Nephron (organoid): ENCODE data around the gene NTRK2.

ENCODE experiments used
- H3K27ac Mint-ChIP-seq, 3 experiments: 2 replicates each; pipeline ENCODE4 v1.8.0; 2020; ENCODE audit warnings: mixed read lengths in 3 of 3, mild to moderate bottlenecking in 2 of 3, moderate library complexity in 1 of 3
- H3K27me3 Mint-ChIP-seq: 2 replicates; pipeline ENCODE4 v1.8.0; 2021; ENCODE audit warnings: low read depth, mild to moderate bottlenecking, moderate library complexity, mixed read lengths
- H3K36me3 Mint-ChIP-seq: 2 replicates; pipeline ENCODE4 v1.8.0; 2020; ENCODE audit warnings: low read depth, mixed read lengths
- H3K4me1 Mint-ChIP-seq: 2 replicates; pipeline ENCODE4 v1.8.0; 2020; ENCODE audit warnings: mixed read lengths
- H3K4me3 Mint-ChIP-seq, 3 experiments: 2 replicates each; pipeline ENCODE4 v1.8.0; 2020; ENCODE audit warnings: mild to moderate bottlenecking in 3 of 3, mixed read lengths in 3 of 3, moderate library complexity in 2 of 3
- H3K9me3 Mint-ChIP-seq: 2 replicates; pipeline ENCODE4 v1.8.0; 2020; ENCODE audit warnings: mixed read lengths
- TF ChIP-seq, protein P1 (sequence below), 3 experiments: fragments of 200-600 bp; sonication (generic); IDR thresholded peaks; one replicate each; pipeline ENCODE4 v1.5.0; 2021; ENCODE audit warnings: antibody characterized with exemption in 3 of 3; ENCODE audit not compliant: unreplicated experiment in 3 of 3

The NTRK2 gene

DNA sequence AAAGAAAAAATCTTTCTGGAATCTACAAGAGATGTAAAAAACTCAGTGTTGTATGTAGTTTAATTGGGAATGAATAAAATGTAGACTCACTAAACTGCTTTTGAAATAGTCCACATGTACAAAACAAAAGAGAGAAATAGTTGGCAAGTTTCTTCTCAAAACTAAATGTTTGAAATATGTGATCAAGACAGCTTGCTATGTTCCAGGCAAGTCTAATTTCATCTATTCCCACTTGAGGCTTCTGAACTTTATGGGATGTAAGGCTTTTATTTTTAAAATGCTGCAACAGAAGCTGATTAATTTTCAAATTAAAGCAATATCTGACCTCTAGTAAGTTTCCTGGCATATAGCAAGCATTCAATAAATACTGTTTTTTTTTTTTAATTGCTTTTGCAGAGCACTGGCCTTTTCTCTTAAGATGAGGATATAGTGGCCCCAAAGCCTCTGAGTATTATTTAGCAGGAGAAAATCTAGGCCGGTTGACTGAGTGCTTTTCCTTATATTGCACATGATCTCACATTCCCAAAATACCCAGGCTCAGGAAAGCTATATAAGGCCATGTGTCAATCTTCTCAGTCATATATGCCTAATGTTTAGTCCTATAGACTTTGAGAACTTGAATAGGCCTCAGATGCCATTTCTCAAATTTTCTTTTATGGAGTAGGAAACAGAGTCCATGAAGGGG lies 183.2 kb downstream of the NTRK2 start:
- Mint-ChIP-seq H3K4me1 (peaks cover 47% of the 10 kb centered on the region), H3K36me3 (no peaks in the 10 kb centered on the region), H3K27me3 (no peaks in the 10 kb centered on the region), H3K27ac (peak overlapping the region in 2 of 3 experiments; percentile 39 to 59), H3K9me3 (no peaks in the 10 kb centered on the region), H3K4me3 (no peak overlapping the region)
- TF ChIP-seq, protein P1, sequence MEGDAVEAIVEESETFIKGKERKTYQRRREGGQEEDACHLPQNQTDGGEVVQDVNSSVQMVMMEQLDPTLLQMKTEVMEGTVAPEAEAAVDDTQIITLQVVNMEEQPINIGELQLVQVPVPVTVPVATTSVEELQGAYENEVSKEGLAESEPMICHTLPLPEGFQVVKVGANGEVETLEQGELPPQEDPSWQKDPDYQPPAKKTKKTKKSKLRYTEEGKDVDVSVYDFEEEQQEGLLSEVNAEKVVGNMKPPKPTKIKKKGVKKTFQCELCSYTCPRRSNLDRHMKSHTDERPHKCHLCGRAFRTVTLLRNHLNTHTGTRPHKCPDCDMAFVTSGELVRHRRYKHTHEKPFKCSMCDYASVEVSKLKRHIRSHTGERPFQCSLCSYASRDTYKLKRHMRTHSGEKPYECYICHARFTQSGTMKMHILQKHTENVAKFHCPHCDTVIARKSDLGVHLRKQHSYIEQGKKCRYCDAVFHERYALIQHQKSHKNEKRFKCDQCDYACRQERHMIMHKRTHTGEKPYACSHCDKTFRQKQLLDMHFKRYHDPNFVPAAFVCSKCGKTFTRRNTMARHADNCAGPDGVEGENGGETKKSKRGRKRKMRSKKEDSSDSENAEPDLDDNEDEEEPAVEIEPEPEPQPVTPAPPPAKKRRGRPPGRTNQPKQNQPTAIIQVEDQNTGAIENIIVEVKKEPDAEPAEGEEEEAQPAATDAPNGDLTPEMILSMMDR (IDR thresholded peaks at IDR 0.05; ENCODE audit: unreplicated experiment in 3 of 3) = no peak

DNA sequence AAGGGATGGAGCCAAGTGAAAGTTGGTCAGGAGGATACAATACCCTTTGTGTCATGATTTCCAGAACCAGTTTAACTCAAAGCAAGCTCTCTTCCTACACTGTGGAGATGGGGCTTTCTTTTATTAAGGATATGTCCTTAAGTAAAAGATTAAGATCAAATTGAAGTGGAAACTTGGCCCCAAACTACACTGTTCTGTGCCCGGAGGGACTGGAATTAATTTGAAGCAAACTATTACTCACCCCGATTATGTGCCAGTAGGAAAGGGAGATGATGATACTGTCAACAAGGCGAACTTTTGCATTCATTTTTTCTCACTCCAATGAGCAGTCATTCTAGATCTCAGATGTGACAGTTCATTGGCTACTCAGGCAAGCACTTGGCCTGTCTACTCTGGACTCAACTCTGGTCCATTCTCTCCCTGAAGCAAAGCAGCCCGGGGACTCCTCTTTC lies 186.7 kb downstream of the NTRK2 start:
- Mint-ChIP-seq H3K4me1 (peaks cover 71% of the 10 kb centered on the region), H3K27ac (peak overlapping the region; percentile 23 to 93 (median 87)), H3K4me3 (no peak overlapping the region), H3K36me3 (no peaks in the 10 kb centered on the region), H3K9me3 (no peaks in the 10 kb centered on the region), H3K27me3 (peaks cover 4% of the 10 kb centered on the region)
- TF ChIP-seq, protein P1 (IDR thresholded peaks at IDR 0.05; ENCODE audit: unreplicated experiment in 3 of 3) = no peak

DNA sequence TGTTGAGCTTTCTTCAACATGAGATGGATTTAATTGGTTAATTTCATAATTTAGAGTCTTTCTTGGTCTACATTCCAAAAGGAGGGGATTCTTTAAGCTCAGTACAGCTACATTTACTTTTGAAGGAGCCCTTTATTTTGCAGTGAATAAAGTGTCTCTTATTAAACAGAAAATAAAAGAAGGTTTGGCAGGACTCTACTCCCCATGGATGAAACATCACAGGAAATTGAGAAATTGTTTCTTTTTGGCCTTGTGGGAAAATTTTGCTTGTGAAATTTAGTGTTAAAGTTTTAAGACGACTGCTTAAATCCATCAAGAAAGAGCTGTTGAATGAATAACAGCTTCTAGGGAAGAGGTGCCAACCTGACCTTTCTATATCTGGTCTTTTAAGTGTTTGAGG lies 187.7 kb downstream of the NTRK2 start:
- Mint-ChIP-seq H3K27me3 (peaks cover 4% of the 10 kb centered on the region), H3K36me3 (no peaks in the 10 kb centered on the region), H3K4me3 (no peak overlapping the region), H3K4me1 (peaks cover 81% of the 10 kb centered on the region), H3K9me3 (no peaks in the 10 kb centered on the region), H3K27ac (peak overlapping the region in 2 of 3 experiments; percentile 87 to 93)
- TF ChIP-seq, protein P1 (IDR thresholded peaks at IDR 0.05; ENCODE audit: unreplicated experiment in 3 of 3) = no peak

DNA sequence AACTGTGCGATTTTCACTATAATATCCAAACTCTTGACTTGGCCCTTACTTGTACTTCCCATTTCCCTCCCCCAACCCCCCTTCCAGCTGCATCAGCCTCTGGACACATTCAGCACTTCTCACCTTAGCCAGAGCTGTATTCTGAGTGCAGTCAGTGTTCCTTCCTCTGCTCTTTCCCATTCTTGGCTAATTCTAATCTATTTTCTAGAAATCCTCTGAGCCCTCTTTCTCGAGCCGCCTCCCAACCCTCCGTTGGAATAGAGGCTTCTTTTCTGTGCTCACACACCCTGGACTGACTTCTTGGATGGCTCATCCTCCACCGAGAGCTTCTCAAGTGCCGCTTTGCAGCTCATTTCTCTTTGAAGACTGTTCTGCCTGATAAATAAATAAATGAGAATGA lies 188.8 kb downstream of the NTRK2 start:
- peaks cover 4% of the 10 kb centered on the region for H3K27me3 Mint-ChIP-seq
- no peak overlapping the region for H3K4me3 Mint-ChIP-seq
- TF ChIP-seq, protein P1 (IDR thresholded peaks at IDR 0.05; ENCODE audit: unreplicated experiment in 3 of 3) = no peak
- no peaks in the 10 kb centered on the region for H3K36me3 Mint-ChIP-seq
- H3K4me1 Mint-ChIP-seq = peaks cover 83% of the 10 kb centered on the region
- H3K27ac Mint-ChIP-seq = peak overlapping the region in 2 of 3 experiments; percentile 87 to 93
- H3K9me3 Mint-ChIP-seq = no peaks in the 10 kb centered on the region

DNA sequence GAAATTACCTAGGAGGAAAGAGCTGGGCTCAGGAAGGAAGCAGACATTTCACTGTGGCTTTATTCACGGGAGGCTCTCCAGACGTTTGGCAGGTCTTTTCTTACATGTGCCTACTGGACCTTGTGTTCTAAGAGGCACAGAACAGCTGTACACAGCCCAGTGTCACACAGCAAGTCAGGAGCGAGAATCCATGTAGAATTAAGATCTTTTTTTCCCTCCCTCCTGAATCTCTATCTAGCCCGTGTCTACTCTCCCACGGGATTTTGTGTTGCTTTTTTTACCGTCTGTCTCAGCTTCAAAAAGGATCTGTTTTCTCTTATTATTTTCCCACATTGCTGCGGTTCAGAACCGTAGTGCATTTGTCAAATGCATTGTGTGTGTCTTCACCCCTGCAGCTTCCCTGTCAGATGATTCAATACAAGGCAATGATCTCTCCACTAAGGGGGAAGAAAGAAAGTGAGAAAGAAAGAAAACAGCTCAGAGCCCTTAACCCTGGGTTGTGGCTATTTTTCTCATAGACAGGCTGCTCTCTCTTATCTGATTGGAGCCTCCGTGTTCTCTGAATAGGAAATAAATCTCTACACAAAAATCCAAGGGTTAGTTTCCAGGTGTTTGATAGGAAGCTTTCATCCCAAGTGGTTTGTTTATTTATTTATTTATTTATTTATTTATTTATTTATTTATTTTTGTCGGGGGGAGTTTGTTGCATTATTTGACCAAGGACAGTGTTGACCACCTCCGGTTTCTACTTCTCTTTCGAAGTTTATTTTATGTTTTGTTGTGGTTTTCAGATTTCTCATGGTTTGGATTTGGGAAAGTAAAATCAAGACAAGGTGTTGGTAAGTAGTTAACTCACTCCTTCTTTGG lies 191.0 kb downstream of the NTRK2 start:
- H3K36me3 Mint-ChIP-seq = no peaks in the 10 kb centered on the region
- peaks cover 85% of the 10 kb centered on the region for H3K4me1 Mint-ChIP-seq
- peak overlapping the region in 2 of 3 experiments; percentile 59 to 71 for H3K27ac Mint-ChIP-seq
- H3K27me3 Mint-ChIP-seq = peaks cover 4% of the 10 kb centered on the region
- no peaks in the 10 kb centered on the region for H3K9me3 Mint-ChIP-seq
- TF ChIP-seq, protein P1 (IDR thresholded peaks at IDR 0.05; ENCODE audit: unreplicated experiment in 3 of 3) = no peak
- peak overlapping the region in 1 of 3 experiments; percentile 12 for H3K4me3 Mint-ChIP-seq
